ENCODE data around the gene PLAAT4.
"Not testable (repeated sequence)": the region's sequence is repeated elsewhere in the genome, so short reads cannot be mapped to it uniquely, and the experiment has no call there.

PLAAT4 gene

DNA sequence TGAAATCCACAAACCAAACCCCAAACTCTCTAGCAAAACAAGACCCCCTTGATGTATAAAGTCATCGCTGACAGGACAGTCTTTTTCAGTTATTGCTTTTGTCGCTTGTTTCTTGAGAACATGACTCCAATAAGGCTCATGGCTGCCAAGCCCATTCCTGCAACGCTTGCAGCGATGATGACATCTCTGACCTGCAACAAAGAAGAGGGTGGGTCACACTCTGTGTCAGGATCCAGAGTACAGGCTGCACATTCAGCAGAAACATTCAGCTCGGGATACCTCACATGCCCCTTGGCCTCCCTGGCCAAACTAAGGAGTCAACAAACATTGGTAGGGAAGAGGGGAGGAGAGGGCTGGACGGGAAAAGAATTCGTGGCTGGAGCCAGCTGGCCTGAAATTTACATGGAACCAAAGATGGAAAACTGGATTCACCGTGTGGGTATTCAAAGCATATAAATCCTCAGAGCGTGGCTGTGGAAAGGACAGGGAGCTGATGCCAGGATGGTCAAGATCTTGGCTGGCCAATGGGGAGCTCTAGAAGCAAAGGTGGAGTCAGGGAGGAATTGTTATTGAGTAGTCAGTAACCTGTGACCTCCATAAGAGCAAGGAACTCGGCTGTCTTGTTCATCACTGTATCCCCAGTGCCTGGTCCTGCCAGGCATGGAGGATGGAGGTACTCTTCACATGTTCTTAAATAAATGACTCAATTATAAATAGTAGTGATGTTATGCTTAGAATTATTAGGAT, 38.4 kb downstream of the PLAAT4 start:
- in situ Hi-C loops (cut with MboI; ENCODE audit: low sequenced_read_pairs, unreplicated experiment), result no loop called here

DNA sequence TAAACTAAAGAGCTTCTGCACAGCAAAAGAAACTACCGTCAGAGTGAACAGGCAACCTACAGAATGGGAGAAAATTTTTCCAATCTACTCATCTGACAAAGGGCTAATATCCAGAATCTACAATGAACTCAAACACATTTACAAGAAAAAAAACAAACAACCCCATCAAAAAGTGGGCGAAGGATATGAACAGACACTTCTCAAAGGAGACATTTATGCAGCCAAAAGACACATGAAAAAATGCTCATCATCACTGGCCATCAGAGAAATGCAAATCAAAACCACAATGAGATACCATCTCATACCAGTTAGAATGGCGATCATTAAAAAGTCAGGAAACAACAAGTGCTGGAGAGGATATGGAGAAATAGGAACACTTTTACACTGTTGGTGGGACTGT, 42.3 kb downstream of the PLAAT4 start:
- in situ Hi-C loops (cut with MboI; ENCODE audit: low sequenced_read_pairs, unreplicated experiment); DNase-seq (ENCODE audit: low spot score): not testable (repeated sequence)

More for the DNA sequence above, 38.4 kb downstream of the PLAAT4 start:
- TF ChIP-seq, protein P1, sequence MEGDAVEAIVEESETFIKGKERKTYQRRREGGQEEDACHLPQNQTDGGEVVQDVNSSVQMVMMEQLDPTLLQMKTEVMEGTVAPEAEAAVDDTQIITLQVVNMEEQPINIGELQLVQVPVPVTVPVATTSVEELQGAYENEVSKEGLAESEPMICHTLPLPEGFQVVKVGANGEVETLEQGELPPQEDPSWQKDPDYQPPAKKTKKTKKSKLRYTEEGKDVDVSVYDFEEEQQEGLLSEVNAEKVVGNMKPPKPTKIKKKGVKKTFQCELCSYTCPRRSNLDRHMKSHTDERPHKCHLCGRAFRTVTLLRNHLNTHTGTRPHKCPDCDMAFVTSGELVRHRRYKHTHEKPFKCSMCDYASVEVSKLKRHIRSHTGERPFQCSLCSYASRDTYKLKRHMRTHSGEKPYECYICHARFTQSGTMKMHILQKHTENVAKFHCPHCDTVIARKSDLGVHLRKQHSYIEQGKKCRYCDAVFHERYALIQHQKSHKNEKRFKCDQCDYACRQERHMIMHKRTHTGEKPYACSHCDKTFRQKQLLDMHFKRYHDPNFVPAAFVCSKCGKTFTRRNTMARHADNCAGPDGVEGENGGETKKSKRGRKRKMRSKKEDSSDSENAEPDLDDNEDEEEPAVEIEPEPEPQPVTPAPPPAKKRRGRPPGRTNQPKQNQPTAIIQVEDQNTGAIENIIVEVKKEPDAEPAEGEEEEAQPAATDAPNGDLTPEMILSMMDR (IDR thresholded peaks at IDR 0.05; ENCODE audit: borderline replicate concordance, control extremely low read depth, extremely low read depth, insufficient read depth, missing control alignments), result no peak
- DNase-seq (ENCODE audit: low spot score), result no peak

DNA sequence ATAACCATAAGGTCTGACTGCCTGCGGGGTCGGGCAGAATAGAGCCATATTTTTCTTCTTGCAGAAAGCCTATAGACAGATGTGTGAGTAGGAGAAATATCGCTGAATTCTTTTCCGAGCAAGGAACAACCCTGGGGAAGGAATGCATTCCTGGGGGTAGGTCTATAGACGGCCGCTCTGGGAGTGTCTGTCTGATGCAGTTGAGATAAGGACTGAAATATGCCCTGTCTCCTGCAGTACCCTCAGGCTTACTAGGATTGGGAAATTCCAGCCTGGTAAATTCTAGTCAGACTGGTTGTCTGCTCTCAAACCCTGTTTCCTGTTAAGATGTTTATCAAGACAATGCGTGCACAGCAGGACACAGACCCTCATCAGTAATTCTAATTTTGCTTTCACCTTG, 44.6 kb downstream of the PLAAT4 start:
- DNase-seq (ENCODE audit: low spot score); in situ Hi-C loops (cut with MboI; ENCODE audit: low sequenced_read_pairs, unreplicated experiment): not testable (repeated sequence)

DNA sequence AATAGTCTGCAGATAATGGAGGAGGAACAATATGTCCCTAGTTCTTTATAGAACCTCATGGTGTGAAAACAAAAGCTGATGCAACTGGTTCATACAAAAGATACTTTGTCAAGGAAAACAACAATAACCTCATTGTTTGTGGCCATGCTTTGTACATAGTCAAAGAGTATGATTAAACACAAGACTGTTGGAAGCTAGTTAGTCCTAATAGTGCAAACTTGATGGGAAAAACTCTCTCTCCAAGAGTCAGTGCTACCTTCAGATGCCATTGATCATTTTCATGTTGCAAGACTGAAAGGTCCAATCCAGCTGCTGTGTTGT, 46.7 kb downstream of the PLAAT4 start:
- TF ChIP-seq, protein P1 (IDR thresholded peaks at IDR 0.05; ENCODE audit: borderline replicate concordance, control extremely low read depth, extremely low read depth, insufficient read depth, missing control alignments), result no peak
- DNase-seq (ENCODE audit: low spot score), result no peak
- in situ Hi-C loops (cut with MboI; ENCODE audit: low sequenced_read_pairs, unreplicated experiment), result no loop called here

DNA sequence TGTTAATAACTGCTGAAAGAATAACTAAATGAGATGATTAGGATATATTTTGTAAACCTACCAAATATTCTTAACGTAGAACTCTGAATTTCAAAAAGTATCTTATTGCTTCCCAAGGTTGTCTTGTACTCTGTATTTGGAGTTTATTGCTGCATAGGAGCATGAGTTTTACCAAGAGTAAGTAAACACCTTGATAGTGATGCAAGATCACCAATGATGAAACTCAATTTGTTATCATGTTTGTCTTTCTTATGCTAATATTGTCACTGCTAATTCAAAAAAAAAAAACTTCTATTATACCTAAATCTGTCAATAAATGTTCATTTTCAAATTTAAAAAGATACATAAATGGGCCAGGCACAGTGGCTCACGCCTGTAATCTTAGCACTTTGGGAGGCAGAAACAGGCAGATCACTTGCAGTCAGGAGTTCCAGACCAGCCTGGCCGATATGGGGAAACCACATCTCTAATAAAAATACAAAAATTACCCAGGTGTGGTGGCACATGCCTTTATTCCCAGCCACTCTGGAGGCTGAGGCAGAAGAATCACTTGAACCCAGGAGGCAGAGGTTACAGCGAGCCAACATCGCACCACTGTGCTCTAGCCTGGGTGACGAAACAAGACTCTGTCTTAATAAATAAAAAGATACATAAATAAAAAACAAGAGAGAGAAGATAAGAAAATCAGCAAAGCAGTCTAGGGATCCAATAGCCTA, 50.0 kb downstream of the PLAAT4 start:
- TF ChIP-seq, protein P1 (IDR thresholded peaks at IDR 0.05; ENCODE audit: borderline replicate concordance, control extremely low read depth, extremely low read depth, insufficient read depth, missing control alignments), result no peak
- in situ Hi-C loops (cut with MboI; ENCODE audit: low sequenced_read_pairs, unreplicated experiment), result no loop called here
- DNase-seq (ENCODE audit: low spot score), result no peak

DNA sequence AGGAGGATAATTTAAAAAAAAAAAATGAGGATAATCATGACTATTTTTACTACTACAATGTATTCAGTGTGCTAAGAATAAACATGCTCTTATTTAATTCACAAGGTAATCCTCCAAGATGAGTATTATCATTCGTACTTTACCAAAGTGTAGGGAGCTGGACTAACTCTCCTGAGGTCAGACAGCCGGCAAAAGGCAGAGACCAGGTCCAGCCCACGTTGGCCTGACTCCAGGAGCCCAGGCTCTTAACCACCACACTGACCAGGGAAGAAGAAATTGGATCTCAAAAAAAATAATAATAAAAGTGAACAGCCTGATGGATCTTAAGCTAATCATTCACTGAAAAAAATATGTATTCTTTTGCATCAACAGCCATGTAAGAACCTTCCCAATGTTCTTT, 52.4 kb downstream of the PLAAT4 start:
- in situ Hi-C loops (cut with MboI; ENCODE audit: low sequenced_read_pairs, unreplicated experiment), result no loop called here
- DNase-seq (ENCODE audit: low spot score), result no peak
- TF ChIP-seq, protein P1 (IDR thresholded peaks at IDR 0.05; ENCODE audit: borderline replicate concordance, control extremely low read depth, extremely low read depth, insufficient read depth, missing control alignments), result no peak

DNA sequence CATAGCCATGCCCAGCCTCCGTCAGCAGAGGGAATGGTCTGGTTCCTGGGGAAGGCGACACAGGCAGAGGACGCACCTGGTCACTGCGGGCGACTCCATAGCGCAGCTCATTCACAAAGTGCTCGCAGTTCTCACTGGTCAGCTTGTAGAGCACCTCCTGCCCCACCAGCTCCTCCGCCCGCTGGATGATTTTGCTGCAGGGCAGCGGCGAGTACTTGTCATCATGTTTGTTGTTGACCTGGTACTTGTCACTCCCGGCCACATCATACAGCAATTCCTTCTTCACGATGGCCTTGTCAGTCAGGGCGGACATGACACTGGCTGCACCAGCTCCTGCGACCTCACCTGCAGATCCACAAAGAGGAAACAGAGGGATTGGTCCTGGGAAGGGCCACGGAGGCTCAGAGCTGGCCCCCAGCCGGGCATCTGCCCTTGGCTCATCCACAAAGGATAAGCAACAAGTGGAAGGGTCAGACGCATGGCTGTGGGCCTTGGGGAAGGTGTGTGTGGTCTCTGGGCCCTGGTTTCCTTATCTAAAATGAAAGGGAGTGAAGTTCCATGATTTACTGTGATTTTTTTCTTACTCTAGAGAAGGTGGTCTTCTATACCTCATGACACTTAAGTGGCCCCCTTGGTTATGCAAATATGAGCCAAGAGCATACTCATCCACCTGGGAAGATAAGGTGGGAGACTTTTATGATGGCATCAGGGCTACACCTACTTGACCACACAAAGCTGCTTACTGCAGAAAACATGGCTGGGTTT, 53.6 kb downstream of the PLAAT4 start:
- no peak for DNase-seq (ENCODE audit: low spot score)
- in situ Hi-C loops (cut with MboI; ENCODE audit: low sequenced_read_pairs, unreplicated experiment), result no loop called here

More for the DNA sequence above, 53.6 kb downstream of the PLAAT4 start:
- TF ChIP-seq, protein P1 (IDR thresholded peaks at IDR 0.05; ENCODE audit: borderline replicate concordance, control extremely low read depth, extremely low read depth, insufficient read depth, missing control alignments), result no peak

Measured in GM13976 (cell line).